Parietal lobe (tissue), 1 donor: ENCODE data around the gene OR8D1. TPM values are rescaled to one million over a fixed set of nuclear protein-coding genes. Genes with fewer than 3 reads are reported as not detected.

ENCODE experiments used
- total RNA-seq: library from RNA; depleted of rRNA; stranded (reverse); fragments of >200 nt; gene quantifications from one replicate; pipeline ENCODE4 v1.2.3, GENCODE V29; 2014

Gene OR8D1
- total RNA-seq: not detected

GRCh38 chr11:124313849-124314248, at the start of gene OR8D1:
TSS of gene OR8D1 (minus strand) at chr11:124313949. CDS start at chr11:124310766, 3,183 bp downstream.

GRCh38 chr11:124320097-124320496, 6.3 kb upstream of the OR8D1 start, which contains the start of gene OR8D2:
TSS of gene OR8D2 (minus strand) at chr11:124320197. CDS start at chr11:124320197, 0 bp downstream.

DNA sequence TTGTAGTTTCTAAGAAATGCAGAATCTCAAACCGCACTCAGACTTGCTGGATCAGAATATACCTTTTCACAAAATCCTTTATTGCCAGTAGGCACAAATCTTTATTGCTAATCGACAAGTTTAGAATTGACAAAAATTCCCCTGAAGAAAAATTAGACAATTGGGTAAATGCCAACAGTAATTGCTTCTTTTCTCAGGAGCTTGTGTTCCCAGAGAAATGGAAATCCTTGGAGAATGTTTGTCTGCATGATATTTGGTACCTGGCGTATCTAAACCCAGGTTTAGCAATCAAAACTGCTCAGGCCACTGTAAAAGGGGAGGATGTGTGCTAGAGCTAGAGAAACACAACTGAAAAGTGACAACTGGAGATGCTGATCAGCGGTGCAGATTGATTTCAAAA, 57.7 kb downstream of the OR8D1 start, which contains the start of gene OR8G5:
Gene OR8G5, plus strand, starts transcription at position 301 of the 400 bp plus-strand sequence. CDS start 8,556 bp downstream, outside the sequence.

Other genes with a start within 250 kb of the OR8D1 start
- gene VWA5A, start 198.5 kb downstream of the OR8D1 start, total RNA-seq: 4.1 TPM
- gene OR10D3, start 130.6 kb downstream of the OR8D1 start, total RNA-seq: not detected
- not detected for gene OR8G1, start 72.9 kb downstream of the OR8D1 start, total RNA-seq
- gene OR8G5, start 57.6 kb downstream of the OR8D1 start, total RNA-seq: not detected
- gene OR8D2, start 6.2 kb upstream of the OR8D1 start, total RNA-seq: not detected
- gene OR8B2, start 70.5 kb upstream of the OR8D1 start, total RNA-seq: not detected
- gene OR8B3, start 85.1 kb upstream of the OR8D1 start, total RNA-seq: not detected
- gene OR8B4, start 110.9 kb upstream of the OR8D1 start, total RNA-seq: not detected
- not detected for gene OR8B8, start 131.7 kb upstream of the OR8D1 start, total RNA-seq
- not detected for gene OR8B12, start 229.7 kb upstream of the OR8D1 start, total RNA-seq